ENCODE measurements around the gene SMURF1.

Gene SMURF1

GRCh38 chr7:99002148-99002826 is 141.6 kb downstream of the SMURF1 start:
- no peak for DNase-seq

- DNase-seq, result no peak
These were observed 142.3 kb downstream of the SMURF1 start for GRCh38 chr7:99001482-99002147.

- DNase-seq, result no peak
These were observed 142.9 kb downstream of the SMURF1 start for GRCh38 chr7:99000904-99001465.

- DNase-seq, result no peak
These were observed 143.6 kb downstream of the SMURF1 start for GRCh38 chr7:99000196-99000903.

- DNase-seq, result no peak
These were observed 144.8 kb downstream of the SMURF1 start for GRCh38 chr7:98998821-98999725.

GRCh38 chr7:98997846-98998245 is 146.1 kb downstream of the SMURF1 start:
- no peak for DNase-seq

GRCh38 chr7:98996150-98996552 is 147.8 kb downstream of the SMURF1 start:
- peak; percentile 36 for DNase-seq

- no peak for DNase-seq
These were observed 148.3 kb downstream of the SMURF1 start for GRCh38 chr7:98995523-98996149.

- no peak for DNase-seq
These were observed 148.8 kb downstream of the SMURF1 start for GRCh38 chr7:98995111-98995510.

- DNase-seq, result no peak
These were observed 149.6 kb downstream of the SMURF1 start for GRCh38 chr7:98994046-98994944.

GRCh38 chr7:98993024-98993897 is 150.6 kb downstream of the SMURF1 start:
- DNase-seq, result no peak

GRCh38 chr7:98992076-98992475 is 151.8 kb downstream of the SMURF1 start:
- DNase-seq, result no peak

GRCh38 chr7:98991141-98991540 is 152.8 kb downstream of the SMURF1 start:
- DNase-seq, result no peak

GRCh38 chr7:98990356-98990755 is 153.6 kb downstream of the SMURF1 start:
- DNase-seq, result no peak

GRCh38 chr7:98988641-98989040 is 155.3 kb downstream of the SMURF1 start:
- DNase-seq, result no peak

- no peak for DNase-seq
These were observed 158.0 kb downstream of the SMURF1 start for GRCh38 chr7:98985945-98986344.

GRCh38 chr7:98985406-98985805 is 158.5 kb downstream of the SMURF1 start:
- DNase-seq, result no peak

GRCh38 chr7:98984126-98984525 is 159.8 kb downstream of the SMURF1 start:
- no peak for DNase-seq

GRCh38 chr7:98982686-98983085 is 161.2 kb downstream of the SMURF1 start:
- no peak for DNase-seq

GRCh38 chr7:98981701-98982100 is 162.2 kb downstream of the SMURF1 start:
- DNase-seq, result no peak

All from activated CD4-positive, alpha-beta T cell treated with anti-CD3 and anti-CD28 coated beads, Interleukin-2, Interleukin-6, amounts not matched to agents 100 ng/mL and 50 ng/mL, durations not matched to agents 16 hours and 8 hours (primary cell).